Endothelial cell (in vitro differentiated cells): ENCODE results near the gene CDC73. TPM values are rescaled to one million over a fixed set of nuclear protein-coding genes. Genes with fewer than 3 reads are reported as not detected.
A peak's percentile ranks its signal among the peaks of the same experiment; 100 is the strongest.
"Not testable (repeated sequence)": the region's sequence is repeated elsewhere in the genome, so short reads cannot be mapped to it uniquely, and the experiment has no call there.

Experiments
- DNase-seq: peaks from one replicate; pipeline ENCODE4 v3.0.0; 2021; ENCODE audit warnings: low spot score
- H3K27ac Mint-ChIP-seq: one replicate; pipeline ENCODE4 v1.8.0; 2021; ENCODE audit warnings: mixed read lengths, inconsistent platforms; ENCODE audit not compliant: unreplicated experiment
- H3K27me3 Mint-ChIP-seq: one replicate; pipeline ENCODE4 v1.8.0; 2021; ENCODE audit warnings: mild to moderate bottlenecking, moderate library complexity, mixed read lengths, inconsistent platforms; ENCODE audit not compliant: unreplicated experiment
- H3K36me3 Mint-ChIP-seq: one replicate; pipeline ENCODE4 v1.8.0; 2021; ENCODE audit warnings: mild to moderate bottlenecking, low read depth, mixed read lengths, inconsistent platforms; ENCODE audit not compliant: unreplicated experiment
- H3K4me1 Mint-ChIP-seq: one replicate; pipeline ENCODE4 v1.8.0; 2021; ENCODE audit warnings: mild to moderate bottlenecking, mixed read lengths, inconsistent platforms; ENCODE audit not compliant: unreplicated experiment
- H3K4me3 Mint-ChIP-seq: one replicate; pipeline ENCODE4 v1.8.0; 2021; ENCODE audit warnings: mild to moderate bottlenecking, mixed read lengths, inconsistent platforms; ENCODE audit not compliant: unreplicated experiment
- H3K9me3 Mint-ChIP-seq: one replicate; pipeline ENCODE4 v1.8.0; 2021; ENCODE audit warnings: mixed read lengths, inconsistent platforms; ENCODE audit not compliant: unreplicated experiment
- total RNA-seq: library from RNA; stranded (reverse); fragmentation: NEBNext Ultra II Directional; extraction: Animal tissue kit (Norgen Biotek cat#: 25700); gene quantifications from one replicate; pipeline ENCODE4 v1.2.1, GENCODE V29; 2021; ENCODE audit not compliant: unreplicated experiment
- TF ChIP-seq, protein P1 (sequence below): fragments of 200-600 bp; sonication (generic); IDR thresholded peaks from one replicate; pipeline ENCODE4 v1.5.0; 2021; ENCODE audit warnings: antibody characterized with exemption; ENCODE audit not compliant: unreplicated experiment

Gene CDC73
- total RNA-seq, 1 donor from 2014 or later = 45.2 TPM

DNA sequence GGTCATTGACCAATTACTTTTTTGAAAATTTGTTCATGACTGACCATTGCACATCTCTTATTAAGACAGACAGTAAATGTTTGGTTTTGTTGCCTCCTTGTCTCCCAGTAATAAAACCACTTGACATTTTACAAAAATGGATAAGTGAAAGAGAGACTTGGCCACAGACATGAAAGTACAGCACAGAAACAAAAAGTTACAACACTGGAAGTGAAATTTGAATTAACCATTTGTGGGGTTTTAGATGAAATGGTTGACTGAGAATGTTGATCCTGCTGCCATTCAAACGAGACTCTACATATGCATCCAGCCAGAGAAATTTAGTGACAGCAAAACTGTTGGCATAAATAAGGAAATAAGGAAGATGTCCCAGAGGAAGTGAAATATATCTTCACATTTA lies 143.9 kb downstream of the CDC73 start:
- no peaks in the 10 kb centered on the region for H3K36me3 Mint-ChIP-seq
- H3K4me1 Mint-ChIP-seq = no peaks in the 10 kb centered on the region
- TF ChIP-seq, protein P1, sequence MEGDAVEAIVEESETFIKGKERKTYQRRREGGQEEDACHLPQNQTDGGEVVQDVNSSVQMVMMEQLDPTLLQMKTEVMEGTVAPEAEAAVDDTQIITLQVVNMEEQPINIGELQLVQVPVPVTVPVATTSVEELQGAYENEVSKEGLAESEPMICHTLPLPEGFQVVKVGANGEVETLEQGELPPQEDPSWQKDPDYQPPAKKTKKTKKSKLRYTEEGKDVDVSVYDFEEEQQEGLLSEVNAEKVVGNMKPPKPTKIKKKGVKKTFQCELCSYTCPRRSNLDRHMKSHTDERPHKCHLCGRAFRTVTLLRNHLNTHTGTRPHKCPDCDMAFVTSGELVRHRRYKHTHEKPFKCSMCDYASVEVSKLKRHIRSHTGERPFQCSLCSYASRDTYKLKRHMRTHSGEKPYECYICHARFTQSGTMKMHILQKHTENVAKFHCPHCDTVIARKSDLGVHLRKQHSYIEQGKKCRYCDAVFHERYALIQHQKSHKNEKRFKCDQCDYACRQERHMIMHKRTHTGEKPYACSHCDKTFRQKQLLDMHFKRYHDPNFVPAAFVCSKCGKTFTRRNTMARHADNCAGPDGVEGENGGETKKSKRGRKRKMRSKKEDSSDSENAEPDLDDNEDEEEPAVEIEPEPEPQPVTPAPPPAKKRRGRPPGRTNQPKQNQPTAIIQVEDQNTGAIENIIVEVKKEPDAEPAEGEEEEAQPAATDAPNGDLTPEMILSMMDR = no peak
- H3K9me3 Mint-ChIP-seq = no peaks in the 10 kb centered on the region
- no peak overlapping the region for H3K4me3 Mint-ChIP-seq
- no peaks in the 10 kb centered on the region for H3K27me3 Mint-ChIP-seq
- H3K27ac Mint-ChIP-seq = no peak overlapping the region
- DNase-seq = no peak

- not testable (repeated sequence) for H3K27me3 Mint-ChIP-seq, H3K9me3 Mint-ChIP-seq, DNase-seq, H3K4me1 Mint-ChIP-seq, H3K27ac Mint-ChIP-seq, H3K36me3 Mint-ChIP-seq, H3K4me3 Mint-ChIP-seq
Measured at GRCh38 chr1:193266794-193267193, 145.0 kb downstream of the CDC73 start.

DNA sequence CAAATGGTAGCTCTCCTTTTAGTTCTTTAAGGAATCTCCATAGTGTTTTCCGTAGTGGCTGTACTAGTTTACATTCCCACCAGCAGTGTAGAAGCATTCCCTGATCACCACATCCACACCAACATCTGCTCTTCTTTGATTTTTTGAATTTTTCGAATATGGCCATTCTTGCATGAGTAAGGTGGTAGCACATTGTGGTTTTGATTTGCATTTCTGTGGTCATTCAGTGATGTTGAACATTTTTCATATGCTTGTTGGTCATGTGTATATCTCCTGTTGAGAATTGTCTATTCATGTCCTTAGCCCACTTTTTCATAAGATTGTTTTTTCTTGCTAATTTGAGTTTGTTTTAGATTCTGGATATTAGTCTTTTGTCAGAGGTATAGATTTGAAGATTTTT lies 149.2 kb downstream of the CDC73 start:
- peaks cover 15% of the 10 kb centered on the region for H3K36me3 Mint-ChIP-seq
- no peak overlapping the region for H3K4me3 Mint-ChIP-seq
- no peak for DNase-seq
- H3K4me1 Mint-ChIP-seq = no peaks in the 10 kb centered on the region
- no peaks in the 10 kb centered on the region for H3K27me3 Mint-ChIP-seq
- TF ChIP-seq, protein P1 = no peak
- no peak overlapping the region for H3K27ac Mint-ChIP-seq
- peaks cover 5% of the 10 kb centered on the region for H3K9me3 Mint-ChIP-seq

- Mint-ChIP-seq H3K9me3 (peaks cover 5% of the 10 kb centered on the region), H3K27ac (no peak overlapping the region), H3K36me3 (peaks cover 15% of the 10 kb centered on the region), H3K4me3 (no peak overlapping the region), H3K4me1 (peaks cover 8% of the 10 kb centered on the region), H3K27me3 (no peaks in the 10 kb centered on the region)
- TF ChIP-seq, protein P1 = no peak
- peak; percentile 7 for DNase-seq
Measured at GRCh38 chr1:193275773-193276172, 153.9 kb downstream of the CDC73 start.

GRCh38 chr1:193278968-193279367 lies 157.1 kb downstream of the CDC73 start:
- Mint-ChIP-seq H3K9me3 (no peaks in the 10 kb centered on the region), H3K27me3 (no peaks in the 10 kb centered on the region), H3K27ac (no peak overlapping the region), H3K4me1 (peaks cover 11% of the 10 kb centered on the region), H3K4me3 (no peak overlapping the region), H3K36me3 (no peaks in the 10 kb centered on the region)
- TF ChIP-seq, protein P1 = no peak
- DNase-seq = no peak

DNA sequence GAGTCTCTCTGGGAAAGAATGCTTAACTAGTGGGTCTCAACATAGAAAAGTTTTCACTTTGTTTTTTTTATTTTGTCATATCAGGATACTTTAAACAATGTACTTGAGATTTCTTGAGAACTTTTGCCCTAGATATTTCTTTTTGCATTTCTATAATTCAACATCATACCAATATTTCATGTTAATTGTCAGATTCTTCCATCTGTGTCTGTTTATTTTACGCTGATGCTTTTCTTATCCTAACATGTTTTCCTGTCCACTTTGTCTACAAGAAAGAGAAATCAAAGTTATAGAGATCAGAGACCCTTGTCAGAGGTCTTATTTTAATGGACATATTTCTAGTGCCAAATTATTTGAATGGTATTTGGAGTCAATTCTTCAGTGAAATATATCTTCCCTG lies 160.1 kb downstream of the CDC73 start:
- peaks cover 11% of the 10 kb centered on the region for H3K4me1 Mint-ChIP-seq
- H3K27ac Mint-ChIP-seq = no peak overlapping the region
- H3K36me3 Mint-ChIP-seq = no peaks in the 10 kb centered on the region
- no peak overlapping the region for H3K4me3 Mint-ChIP-seq
- no peaks in the 10 kb centered on the region for H3K9me3 Mint-ChIP-seq
- TF ChIP-seq, protein P1 = no peak
- H3K27me3 Mint-ChIP-seq = no peaks in the 10 kb centered on the region
- DNase-seq = no peak
